ENCODE measurements around the gene HOMER1.

DNA sequence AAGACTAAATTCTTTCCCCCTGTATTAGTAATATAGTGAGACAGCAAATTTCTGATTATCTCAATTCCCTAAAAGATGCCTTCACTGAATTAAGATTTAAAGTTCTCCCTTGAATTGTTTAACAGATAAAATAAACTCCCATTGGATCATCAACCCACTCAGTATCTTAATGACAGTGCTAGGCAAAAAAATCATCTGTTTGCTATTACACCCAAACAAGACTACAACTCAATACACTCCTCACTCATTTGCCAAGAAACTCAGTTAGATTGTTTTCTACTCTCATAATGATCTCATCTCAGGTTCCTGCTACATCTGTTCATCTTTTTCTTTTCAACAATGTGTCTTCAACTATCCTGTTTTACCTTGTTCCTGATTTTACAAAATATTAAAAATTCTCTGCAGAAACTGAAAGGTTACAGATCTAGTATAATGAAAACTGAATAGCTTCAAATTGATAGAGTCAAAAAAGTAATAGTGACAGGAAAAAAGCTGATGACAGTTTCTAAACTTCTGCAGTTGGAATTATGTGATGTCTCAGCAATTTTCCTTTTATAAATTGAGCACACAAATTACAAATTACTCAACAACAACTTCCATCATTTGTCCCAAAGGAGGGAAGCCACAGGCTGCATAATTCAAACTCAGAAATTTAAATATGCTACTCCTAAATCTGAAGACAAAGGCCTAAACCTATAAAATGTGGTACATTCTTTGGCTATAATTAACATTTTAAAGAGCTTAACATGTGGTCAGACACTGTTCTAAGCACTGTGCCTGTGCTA, 39.4 kb downstream of the HOMER1 start:
- no peak for TF ChIP-seq POLR2A (IDR thresholded peaks at IDR 0.05)
- TF ChIP-seq, protein P1, sequence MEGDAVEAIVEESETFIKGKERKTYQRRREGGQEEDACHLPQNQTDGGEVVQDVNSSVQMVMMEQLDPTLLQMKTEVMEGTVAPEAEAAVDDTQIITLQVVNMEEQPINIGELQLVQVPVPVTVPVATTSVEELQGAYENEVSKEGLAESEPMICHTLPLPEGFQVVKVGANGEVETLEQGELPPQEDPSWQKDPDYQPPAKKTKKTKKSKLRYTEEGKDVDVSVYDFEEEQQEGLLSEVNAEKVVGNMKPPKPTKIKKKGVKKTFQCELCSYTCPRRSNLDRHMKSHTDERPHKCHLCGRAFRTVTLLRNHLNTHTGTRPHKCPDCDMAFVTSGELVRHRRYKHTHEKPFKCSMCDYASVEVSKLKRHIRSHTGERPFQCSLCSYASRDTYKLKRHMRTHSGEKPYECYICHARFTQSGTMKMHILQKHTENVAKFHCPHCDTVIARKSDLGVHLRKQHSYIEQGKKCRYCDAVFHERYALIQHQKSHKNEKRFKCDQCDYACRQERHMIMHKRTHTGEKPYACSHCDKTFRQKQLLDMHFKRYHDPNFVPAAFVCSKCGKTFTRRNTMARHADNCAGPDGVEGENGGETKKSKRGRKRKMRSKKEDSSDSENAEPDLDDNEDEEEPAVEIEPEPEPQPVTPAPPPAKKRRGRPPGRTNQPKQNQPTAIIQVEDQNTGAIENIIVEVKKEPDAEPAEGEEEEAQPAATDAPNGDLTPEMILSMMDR (IDR thresholded peaks at IDR 0.05): no peak
